ENCODE data around the gene PCDHA10. TPM values are rescaled to one million over a fixed set of nuclear protein-coding genes. Genes with fewer than 3 reads are reported as not detected.
"Not testable (repeated sequence)": the region's sequence is repeated elsewhere in the genome, so short reads cannot be mapped to it uniquely, and the experiment has no call there.

Gene PCDHA10, protein sequence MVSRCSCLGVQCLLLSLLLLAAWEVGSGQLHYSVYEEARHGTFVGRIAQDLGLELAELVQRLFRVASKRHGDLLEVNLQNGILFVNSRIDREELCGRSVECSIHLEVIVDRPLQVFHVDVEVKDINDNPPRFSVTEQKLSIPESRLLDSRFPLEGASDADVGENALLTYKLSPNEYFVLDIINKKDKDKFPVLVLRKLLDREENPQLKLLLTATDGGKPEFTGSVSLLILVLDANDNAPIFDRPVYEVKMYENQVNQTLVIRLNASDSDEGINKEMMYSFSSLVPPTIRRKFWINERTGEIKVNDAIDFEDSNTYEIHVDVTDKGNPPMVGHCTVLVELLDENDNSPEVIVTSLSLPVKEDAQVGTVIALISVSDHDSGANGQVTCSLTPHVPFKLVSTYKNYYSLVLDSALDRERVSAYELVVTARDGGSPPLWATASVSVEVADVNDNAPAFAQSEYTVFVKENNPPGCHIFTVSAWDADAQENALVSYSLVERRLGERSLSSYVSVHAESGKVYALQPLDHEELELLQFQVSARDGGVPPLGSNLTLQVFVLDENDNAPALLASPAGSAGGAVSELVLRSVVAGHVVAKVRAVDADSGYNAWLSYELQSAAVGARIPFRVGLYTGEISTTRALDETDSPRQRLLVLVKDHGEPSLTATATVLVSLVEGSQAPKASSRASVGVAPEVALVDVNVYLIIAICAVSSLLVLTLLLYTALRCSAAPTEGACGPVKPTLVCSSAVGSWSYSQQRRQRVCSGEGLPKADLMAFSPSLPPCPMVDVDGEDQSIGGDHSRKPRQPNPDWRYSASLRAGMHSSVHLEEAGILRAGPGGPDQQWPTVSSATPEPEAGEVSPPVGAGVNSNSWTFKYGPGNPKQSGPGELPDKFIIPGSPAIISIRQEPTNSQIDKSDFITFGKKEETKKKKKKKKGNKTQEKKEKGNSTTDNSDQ
- 1 to 10 TPM in 1 of 4 donors, under 1 TPM in 3; 0.05 to 1.7 (median 0.43) TPM for polyA plus RNA-seq (ENCODE audit: insufficient read length in 4 of 4)

DNA sequence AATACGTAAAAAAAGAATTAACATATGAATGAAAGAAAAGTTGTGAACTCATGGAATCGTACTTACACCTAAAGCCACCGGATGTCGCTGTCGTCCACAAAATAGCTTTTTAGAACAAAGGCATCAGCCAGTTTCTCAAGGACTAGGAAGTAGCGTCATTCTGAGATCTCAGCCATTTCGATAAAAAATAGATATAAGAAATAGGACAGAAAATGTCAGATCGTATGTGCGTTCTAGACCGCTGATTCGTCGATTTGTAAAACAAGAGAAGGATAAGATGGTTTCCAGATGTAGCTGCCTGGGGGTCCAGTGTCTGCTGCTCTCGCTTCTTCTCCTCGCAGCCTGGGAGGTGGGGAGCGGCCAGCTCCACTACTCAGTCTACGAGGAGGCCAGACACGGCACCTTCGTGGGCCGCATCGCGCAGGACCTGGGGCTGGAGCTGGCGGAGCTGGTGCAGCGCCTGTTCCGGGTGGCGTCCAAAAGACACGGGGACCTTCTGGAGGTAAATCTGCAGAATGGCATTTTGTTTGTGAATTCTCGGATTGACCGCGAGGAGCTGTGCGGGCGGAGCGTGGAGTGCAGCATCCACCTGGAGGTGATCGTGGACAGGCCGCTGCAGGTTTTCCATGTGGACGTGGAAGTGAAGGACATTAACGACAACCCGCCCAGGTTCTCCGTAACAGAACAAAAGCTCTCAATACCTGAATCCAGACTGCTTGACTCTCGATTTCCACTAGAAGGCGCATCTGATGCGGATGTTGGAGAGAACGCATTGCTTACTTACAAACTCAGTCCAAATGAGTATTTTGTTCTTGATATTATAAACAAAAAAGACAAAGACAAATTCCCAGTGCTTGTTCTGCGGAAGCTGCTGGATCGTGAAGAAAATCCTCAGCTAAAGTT, at the start of gene PCDHA10:
PCDHA10 (plus strand) TSS at position 126 of the 903 bp plus-strand sequence; CDS start at position 278, 152 bp downstream.
- peak in 1 of 4 donors; percentile 2 for DNase-seq (ENCODE audit: low read depth in 4 of 4, low spot score in 3 of 4)

DNA sequence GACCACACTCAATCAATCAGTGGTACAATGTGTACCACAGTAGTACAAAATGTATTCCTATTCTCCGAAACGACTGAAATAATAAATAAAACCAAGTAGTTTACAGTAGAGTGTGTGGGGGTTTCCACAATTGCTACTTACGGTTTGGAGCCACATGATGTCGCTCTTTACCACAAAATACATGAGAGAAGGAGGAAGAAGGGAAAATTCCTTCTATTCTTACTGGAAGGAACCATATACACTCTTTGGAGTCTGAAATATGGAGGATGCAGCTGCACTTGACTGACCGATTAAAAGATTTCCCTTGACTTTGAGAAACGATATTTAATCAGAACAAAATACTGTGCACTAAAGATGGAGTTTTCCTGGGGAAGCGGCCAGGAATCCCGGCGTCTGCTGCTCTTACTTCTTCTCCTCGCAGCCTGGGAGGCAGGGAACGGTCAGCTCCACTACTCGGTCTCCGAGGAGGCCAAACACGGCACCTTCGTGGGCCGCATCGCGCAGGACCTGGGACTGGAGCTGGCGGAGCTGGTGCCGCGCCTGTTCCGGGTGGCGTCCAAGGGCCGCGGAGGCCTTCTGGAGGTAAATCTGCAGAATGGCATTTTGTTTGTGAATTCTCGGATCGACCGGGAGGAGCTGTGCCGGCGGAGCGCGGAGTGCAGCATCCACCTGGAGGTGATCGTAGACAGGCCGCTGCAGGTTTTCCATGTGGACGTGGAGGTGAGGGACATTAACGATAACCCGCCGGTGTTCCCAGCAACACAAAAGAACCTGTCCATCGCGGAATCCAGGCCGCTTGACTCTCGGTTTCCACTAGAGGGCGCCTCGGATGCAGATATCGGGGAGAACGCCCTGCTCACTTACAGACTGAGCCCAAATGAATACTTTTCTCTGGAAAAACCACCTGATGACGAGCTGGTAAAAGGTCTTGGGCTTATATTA, 48.6 kb upstream of the PCDHA10 start, which contains the start of gene PCDHA4:
PCDHA4 (plus strand) TSS at position 235 of the 942 bp plus-strand sequence.
- no peak for DNase-seq (ENCODE audit: low read depth in 4 of 4, low spot score in 3 of 4)

DNA sequence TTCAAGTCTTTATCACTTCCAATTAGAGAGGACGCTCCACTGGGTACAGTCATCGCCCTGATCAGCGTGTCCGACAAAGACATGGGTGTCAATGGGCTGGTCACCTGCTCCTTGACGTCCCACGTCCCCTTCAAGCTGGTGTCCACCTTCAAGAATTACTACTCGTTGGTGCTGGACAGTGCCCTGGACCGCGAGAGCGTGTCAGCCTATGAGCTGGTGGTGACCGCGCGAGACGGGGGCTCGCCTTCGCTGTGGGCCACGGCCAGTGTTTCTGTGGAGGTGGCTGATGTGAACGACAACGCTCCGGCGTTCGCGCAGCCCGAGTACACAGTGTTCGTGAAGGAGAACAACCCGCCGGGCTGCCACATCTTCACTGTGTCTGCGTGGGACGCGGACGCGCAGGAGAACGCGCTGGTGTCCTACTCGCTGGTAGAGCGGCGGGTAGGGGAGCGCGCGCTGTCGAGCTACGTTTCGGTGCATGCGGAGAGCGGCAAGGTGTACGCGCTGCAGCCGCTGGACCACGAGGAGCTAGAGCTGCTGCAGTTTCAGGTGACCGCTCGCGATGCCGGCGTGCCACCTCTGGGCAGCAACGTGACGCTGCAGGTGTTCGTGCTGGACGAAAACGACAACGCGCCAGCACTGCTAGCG, 47.3 kb upstream of the PCDHA10 start:
- not testable (repeated sequence) for DNase-seq (ENCODE audit: low read depth in 4 of 4, low spot score in 3 of 4)

DNA sequence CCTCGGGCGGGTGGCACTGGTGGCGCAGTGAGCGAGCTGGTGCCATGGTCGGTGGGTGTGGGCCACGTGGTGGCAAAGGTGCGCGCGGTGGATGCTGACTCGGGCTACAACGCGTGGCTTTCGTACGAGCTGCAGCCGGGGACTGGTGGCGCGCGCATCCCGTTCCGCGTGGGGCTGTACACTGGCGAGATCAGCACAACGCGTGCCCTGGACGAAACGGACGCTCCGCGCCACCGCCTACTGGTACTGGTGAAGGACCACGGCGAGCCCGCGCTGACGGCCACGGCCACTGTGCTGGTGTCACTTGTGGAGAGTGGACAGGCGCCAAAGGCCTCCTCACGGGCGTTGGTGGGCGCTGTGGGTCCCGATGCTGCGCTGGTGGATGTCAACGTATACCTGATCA, 46.8 kb upstream of the PCDHA10 start:
- no peak for DNase-seq (ENCODE audit: low read depth in 4 of 4, low spot score in 3 of 4)

DNA sequence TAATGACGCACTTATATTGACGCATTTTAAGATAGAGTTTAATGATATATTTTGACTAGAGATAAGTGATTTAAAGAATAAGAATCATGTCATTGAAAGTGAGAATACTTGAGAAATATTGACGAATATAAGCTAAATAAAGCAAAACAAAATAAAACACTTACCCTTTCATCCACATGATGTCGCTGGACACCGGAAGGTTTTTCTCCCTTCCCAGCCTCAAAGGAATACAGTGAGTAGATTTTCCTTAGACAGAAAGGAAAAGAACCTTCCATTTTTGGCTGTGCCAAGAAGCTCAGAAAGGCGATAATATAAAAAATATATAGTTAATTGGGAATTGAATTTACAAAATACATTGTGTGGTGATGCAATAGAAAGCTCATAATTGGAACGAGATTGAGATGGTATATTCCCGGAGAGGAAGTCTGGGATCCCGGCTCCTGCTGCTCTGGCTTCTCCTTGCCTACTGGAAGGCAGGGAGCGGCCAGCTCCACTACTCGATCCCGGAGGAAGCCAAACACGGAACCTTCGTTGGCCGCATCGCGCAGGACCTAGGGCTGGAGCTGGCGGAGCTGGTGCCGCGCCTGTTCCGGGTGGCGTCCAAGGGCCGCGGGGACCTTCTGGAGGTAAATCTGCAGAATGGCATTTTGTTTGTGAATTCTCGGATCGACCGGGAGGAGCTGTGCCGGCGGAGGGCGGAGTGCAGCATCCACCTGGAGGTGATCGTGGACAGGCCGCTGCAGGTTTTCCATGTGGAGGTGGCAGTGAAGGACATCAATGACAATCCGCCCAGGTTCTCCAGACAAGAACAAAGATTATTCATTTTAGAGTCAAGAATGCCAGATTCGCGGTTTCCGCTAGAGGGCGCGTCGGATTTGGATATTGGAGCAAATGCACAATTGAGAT, 34.1 kb upstream of the PCDHA10 start, which contains the start of gene PCDHA5:
PCDHA5 (plus strand) TSS at position 239 of the 906 bp plus-strand sequence.
- DNase-seq (ENCODE audit: low read depth in 4 of 4, low spot score in 3 of 4), result no peak

DNA sequence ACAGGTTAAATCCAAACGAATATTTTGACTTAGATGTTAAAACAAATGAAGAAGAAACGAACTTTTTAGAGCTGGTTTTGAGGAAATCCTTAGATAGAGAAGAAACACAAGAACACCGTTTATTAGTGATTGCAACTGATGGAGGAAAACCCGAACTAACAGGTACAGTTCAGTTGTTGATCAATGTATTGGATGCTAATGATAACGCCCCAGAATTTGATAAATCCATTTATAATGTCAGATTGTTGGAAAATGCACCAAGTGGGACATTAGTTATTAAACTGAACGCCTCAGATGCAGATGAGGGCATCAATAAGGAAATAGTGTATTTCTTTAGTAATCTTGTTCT, 33.4 kb upstream of the PCDHA10 start:
- no peak for DNase-seq (ENCODE audit: low read depth in 4 of 4, low spot score in 3 of 4)

DNA sequence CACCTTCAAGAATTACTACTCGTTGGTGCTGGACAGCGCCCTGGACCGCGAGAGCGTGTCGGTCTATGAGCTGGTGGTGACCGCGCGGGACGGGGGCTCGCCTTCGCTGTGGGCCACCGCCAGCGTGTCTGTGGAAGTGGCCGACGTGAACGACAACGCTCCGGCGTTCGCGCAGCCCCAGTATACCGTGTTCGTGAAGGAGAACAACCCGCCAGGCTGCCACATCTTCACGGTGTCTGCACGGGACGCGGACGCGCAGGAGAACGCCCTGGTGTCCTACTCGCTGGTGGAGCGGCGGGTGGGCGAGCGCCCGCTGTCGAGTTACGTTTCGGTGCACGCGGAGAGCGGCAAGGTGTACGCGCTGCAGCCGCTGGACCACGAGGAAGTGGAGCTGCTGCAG, 32.7 kb upstream of the PCDHA10 start:
- not testable (repeated sequence) for DNase-seq (ENCODE audit: low read depth in 4 of 4, low spot score in 3 of 4)

DNA sequence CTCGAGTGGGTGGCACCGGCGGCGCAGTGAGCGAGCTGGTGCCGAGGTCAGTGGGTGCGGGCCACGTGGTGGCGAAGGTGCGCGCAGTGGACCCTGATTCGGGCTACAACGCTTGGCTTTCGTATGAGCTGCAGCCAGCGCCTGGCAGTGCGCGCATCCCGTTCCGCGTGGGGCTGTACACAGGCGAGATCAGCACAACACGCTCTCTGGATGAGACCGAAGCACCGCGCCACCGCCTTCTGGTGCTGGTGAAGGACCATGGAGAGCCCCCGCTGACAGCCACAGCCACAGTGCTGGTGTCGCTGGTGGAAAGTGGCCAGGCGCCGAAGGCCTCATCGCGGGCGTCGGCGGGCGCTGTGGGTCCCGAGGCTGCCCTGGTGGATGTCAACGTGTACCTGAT, 32.2 kb upstream of the PCDHA10 start:
- DNase-seq (ENCODE audit: low read depth in 4 of 4, low spot score in 3 of 4), result no peak

DNA sequence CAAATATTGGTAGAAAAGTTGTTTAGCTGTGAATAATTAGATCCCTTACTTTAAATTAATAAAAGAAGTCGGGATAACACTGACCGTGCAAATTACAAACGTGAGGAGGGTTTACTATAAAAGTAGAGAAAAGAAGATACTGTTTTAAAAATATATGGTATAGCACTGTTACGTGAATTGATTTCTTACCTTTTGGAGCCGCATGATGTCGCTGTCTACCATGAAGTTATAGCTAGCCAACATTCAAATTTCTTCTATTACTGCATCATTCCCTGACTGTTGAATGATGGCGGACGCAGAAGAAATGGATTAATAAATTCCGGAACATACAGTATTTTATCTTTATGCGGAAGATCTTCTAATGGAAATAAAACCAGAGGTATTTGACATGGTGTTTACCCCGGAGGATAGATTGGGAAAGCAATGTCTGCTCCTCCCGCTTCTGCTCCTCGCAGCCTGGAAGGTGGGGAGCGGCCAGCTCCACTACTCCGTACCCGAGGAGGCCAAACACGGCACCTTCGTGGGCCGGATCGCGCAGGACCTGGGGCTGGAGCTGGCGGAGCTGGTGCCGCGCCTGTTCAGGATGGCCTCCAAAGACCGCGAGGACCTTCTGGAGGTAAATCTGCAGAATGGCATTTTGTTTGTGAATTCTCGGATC, 27.9 kb upstream of the PCDHA10 start, which contains the start of gene PCDHA6:
PCDHA6 (plus strand) TSS at position 257 of the 658 bp plus-strand sequence; CDS start at position 389, 132 bp downstream.
- DNase-seq (ENCODE audit: low read depth in 4 of 4, low spot score in 3 of 4), result no peak

DNA sequence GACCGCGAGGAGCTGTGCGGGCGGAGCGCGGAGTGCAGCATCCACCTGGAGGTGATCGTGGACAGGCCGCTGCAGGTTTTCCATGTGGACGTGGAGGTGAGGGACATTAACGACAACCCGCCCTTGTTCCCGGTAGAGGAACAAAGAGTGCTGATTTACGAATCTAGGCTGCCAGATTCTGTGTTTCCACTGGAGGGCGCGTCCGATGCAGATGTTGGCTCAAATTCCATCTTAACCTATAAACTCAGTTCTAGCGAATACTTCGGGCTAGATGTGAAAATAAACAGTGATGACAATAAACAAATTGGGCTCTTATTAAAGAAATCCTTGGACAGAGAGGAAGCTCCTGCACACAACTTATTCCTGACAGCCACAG, 27.3 kb upstream of the PCDHA10 start:
- DNase-seq (ENCODE audit: low read depth in 4 of 4, low spot score in 3 of 4), result no peak

DNA sequence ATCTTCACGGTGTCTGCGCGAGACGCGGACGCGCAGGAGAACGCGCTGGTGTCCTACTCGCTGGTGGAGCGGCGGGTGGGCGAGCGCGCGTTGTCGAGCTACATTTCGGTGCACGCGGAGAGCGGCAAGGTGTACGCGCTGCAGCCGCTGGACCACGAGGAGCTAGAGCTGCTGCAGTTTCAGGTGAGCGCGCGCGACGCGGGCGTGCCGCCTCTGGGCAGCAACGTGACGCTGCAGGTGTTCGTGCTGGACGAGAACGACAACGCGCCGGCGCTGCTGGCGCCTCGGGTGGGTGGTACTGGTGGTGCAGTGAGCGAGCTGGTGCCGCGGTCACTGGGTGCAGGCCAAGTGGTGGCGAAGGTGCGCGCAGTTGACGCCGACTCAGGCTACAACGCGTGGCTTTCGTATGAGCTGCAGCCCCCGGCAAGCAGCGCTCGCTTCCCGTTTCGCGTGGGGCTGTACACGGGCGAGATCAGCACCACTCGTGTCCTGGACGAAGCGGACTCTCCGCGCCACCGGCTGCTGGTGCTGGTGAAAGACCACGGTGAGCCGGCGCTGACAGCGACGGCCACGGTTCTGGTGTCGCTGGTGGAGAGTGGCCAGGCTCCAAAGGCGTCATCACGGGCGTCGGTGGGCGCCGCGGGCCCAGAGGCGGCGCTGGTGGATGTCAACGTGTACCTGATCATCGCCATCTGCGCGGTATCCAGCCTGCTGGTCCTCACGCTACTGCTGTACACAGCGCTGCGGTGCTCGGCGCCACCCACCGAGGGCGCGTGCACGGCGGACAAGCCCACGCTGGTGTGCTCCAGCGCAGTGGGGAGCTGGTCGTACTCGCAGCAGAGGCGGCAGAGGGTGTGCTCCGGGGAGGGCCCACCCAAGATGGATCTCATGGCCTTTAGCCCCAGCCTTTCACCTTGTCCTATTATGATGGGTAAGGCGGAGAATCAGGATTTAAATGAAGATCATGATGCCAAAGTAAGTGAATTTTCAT, 25.9 kb upstream of the PCDHA10 start:
- not testable (repeated sequence) for DNase-seq (ENCODE audit: low read depth in 4 of 4, low spot score in 3 of 4)

DNA sequence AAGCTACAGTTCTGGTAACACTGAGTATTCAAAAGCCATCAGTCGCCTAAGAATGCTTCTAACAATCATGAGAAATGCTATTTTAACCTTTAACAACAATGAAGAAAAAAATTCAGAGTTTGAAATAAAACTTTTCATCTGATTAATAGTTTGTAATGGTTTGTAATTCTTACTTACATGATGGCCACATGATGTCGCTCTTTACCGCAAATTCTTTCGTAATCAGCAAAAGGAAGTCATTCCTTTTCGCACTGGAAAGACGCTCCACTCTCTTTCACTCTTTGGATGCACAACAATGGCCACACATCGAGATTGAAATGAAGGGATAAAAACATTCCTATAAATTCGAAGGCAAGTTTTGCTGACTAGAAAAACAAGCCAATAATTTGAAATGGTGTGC, 21.7 kb upstream of the PCDHA10 start, which contains the start of gene PCDHA7:
PCDHA7 (plus strand) TSS at position 277 of the 400 bp plus-strand sequence; CDS start at position 392, 115 bp downstream.
- no peak for DNase-seq (ENCODE audit: low read depth in 4 of 4, low spot score in 3 of 4)

DNA sequence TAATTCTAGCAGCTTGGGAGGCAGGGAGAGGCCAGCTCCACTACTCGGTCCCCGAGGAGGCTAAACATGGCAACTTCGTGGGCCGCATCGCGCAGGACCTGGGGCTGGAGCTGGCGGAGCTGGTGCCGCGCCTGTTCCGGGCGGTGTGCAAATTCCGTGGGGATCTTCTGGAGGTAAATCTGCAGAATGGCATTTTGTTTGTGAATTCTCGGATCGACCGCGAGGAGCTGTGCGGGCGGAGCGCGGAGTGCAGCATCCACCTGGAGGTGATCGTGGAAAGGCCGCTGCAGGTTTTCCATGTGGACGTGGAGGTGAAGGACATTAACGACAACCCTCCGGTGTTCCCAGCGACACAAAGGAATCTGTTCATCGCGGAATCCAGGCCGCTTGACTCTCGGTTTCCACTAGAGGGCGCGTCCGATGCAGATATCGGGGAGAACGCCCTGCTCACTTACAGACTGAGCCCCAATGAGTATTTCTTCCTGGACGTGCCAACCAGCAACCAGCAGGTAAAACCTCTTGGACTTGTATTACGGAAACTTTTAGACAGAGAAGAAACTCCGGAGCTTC, 21.2 kb upstream of the PCDHA10 start:
- not testable (repeated sequence) for DNase-seq (ENCODE audit: low read depth in 4 of 4, low spot score in 3 of 4)

DNA sequence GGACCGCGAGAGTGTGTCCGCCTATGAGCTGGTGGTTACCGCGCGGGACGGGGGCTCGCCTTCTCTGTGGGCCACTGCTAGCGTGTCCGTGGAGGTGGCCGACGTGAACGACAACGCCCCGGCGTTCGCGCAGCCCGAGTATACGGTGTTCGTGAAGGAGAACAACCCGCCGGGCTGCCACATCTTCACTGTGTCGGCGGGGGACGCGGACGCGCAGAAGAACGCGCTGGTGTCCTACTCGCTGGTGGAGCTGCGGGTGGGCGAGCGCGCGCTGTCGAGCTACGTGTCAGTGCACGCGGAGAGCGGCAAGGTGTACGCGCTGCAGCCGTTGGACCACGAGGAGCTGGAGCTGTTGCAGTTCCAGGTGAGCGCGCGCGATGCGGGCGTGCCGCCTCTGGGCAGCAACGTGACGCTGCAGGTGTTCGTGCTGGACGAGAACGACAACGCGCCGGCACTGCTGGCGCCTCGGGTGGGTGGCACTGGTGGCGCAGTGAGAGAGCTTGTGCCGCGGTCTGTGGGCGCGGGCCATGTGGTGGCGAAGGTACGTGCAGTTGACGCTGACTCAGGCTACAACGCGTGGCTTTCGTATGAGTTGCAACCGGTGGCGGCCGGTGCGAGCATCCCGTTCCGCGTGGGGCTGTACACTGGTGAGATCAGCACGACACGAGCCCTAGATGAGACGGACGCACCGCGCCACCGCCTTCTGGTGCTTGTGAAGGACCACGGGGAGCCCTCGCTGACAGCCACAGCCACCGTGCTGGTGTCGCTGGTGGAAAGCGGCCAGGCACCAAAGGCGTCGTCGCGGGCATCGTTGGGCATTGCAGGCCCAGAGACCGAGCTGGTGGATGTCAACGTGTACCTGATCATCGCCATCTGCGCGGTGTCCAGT, 19.8 kb upstream of the PCDHA10 start:
- no peak for DNase-seq (ENCODE audit: low read depth in 4 of 4, low spot score in 3 of 4)
